B cell (primary cell): Measurements from ENCODE around the gene ITGB3. TPM values are rescaled to one million over a fixed set of nuclear protein-coding genes. Genes with fewer than 3 reads are reported as not detected.

Source experiments
- ATAC-seq: fragments of 200-7000 bp; cut with Tn5 transposase; one replicate; pipeline ENCODE4 v1.10.0; 2021; ENCODE audit warnings: low read depth, mild to moderate bottlenecking, moderate number of reproducible peaks, moderate library complexity
- CTCF ChIA-PET: fragments of 350-600 bp; sonication (Branson Sonifier 250); formaldehyde crosslinking; loops from one replicate; lab custom pipeline; 2021; ENCODE audit warnings: antibody characterized with exemption, inconsistent platforms; lab: Charles Lee
- POLR2A ChIA-PET: fragments of 350-600 bp; sonication (Branson Sonifier 250); formaldehyde crosslinking; loops from one replicate; lab custom pipeline; 2021; ENCODE audit warnings: antibody characterized with exemption; lab: Charles Lee
- DNase-seq: peaks from one replicate; pipeline ENCODE4 v3.0.0; 2013
- H2AFZ ChIP-seq: 2 replicates; pipeline ENCODE4 v1.6.1; 2012; ENCODE audit warnings: mild to moderate bottlenecking, low read depth, low read length; ENCODE audit not compliant: insufficient read depth, poor library complexity, severe bottlenecking
- H3K27ac ChIP-seq, 2 donors: 1 replicate in 1 of 2; 2 replicates in 1 of 2; pipeline ENCODE4 v1.5.1; 2012 to 2013; ENCODE audit warnings: low read length in 2 of 2, mild to moderate bottlenecking in 2 of 2, moderate library complexity in 1 of 2
- H3K27me3 ChIP-seq, 4 experiments: fragments of 200-600 bp in 1 of 4; sonication (generic) in 1 of 4; replicated peaks in 1 of 4; 1 replicate in 2 of 4; 2 replicates in 2 of 4; pipeline versions ENCODE4 v1.6.1 to v1.7.0; 2013 to 2016; ENCODE audit warnings: low read length in 3 of 4, mild to moderate bottlenecking in 2 of 4, mixed read lengths in 1 of 4, moderate library complexity in 1 of 4; ENCODE audit not compliant: insufficient read depth in 4 of 4, control insufficient read depth in 3 of 4; ENCODE audit errors: control extremely low read depth in 1 of 4
- H3K36me3 ChIP-seq, 2 experiments: replicated peaks in 1 of 2; 1 replicate in 1 of 2; 2 replicates in 1 of 2; pipeline versions ENCODE4 v1.6.1 to v1.7.1; 2013; ENCODE audit warnings: low read length in 1 of 2; ENCODE audit not compliant: insufficient read depth in 2 of 2, control insufficient read depth in 1 of 2; ENCODE audit errors: control extremely low read depth in 1 of 2, extremely low read depth in 1 of 2
- H3K4me1 ChIP-seq, 2 donors: fragments of 200-600 bp in 1 of 2; sonication (generic) in 1 of 2; 1 replicate in 1 of 2; 2 replicates in 1 of 2; pipeline versions ENCODE4 v1.5.1 to v1.6.1; 2013 to 2017; ENCODE audit warnings: low read length in 2 of 2; ENCODE audit not compliant: control insufficient read depth in 2 of 2, insufficient read depth in 2 of 2
- H3K4me2 ChIP-seq: replicated peaks from 2 replicates; pipeline ENCODE3; 2012; ENCODE audit warnings: mild to moderate bottlenecking, low read depth, low read length; ENCODE audit not compliant: poor library complexity, severe bottlenecking
- H3K4me3 ChIP-seq, 5 experiments: fragments of 200-600 bp in 1 of 5; sonication (generic) in 1 of 5; 1 replicate in 3 of 5; 2 replicates in 2 of 5; pipeline versions ENCODE4 v1.5.1 to v1.7.0; 2011 to 2016; ENCODE audit warnings: low read length in 4 of 5, mild to moderate bottlenecking in 4 of 5, low read depth in 2 of 5, control low read depth in 1 of 5, moderate library complexity in 1 of 5; ENCODE audit not compliant: insufficient read depth in 1 of 5; ENCODE audit errors: control extremely low read depth in 1 of 5, extremely low read depth in 1 of 5
- H3K79me2 ChIP-seq: fragments of 200-600 bp; sonication (generic); one replicate; pipeline ENCODE4 v1.6.0; 2016; ENCODE audit warnings: low read length; ENCODE audit not compliant: control insufficient read depth, insufficient read depth
- H3K9ac ChIP-seq: fragments of 200-600 bp; sonication (generic); 2 replicates; pipeline ENCODE4 v1.6.1; 2017; ENCODE audit warnings: mild to moderate bottlenecking, low read length, moderate library complexity
- H3K9me3 ChIP-seq, 3 donors: one replicate each; pipeline versions ENCODE4 v1.6.1 to v1.7.1; 2013; ENCODE audit warnings: low read length in 2 of 3; ENCODE audit not compliant: control insufficient read depth in 2 of 3, insufficient read depth in 1 of 3; ENCODE audit errors: control extremely low read depth in 1 of 3
- H4K20me1 ChIP-seq: 2 replicates; pipeline ENCODE4 v1.6.0; 2012; ENCODE audit warnings: mild to moderate bottlenecking, low read length; ENCODE audit not compliant: insufficient read depth, control insufficient read depth, poor library complexity, severe bottlenecking
- H3K27ac Mint-ChIP-seq: one replicate; pipeline ENCODE4 v1.8.0; 2021; ENCODE audit warnings: mixed read lengths
- H3K27me3 Mint-ChIP-seq: one replicate; pipeline ENCODE4 v1.8.0; 2021; ENCODE audit warnings: mixed read lengths
- H3K4me1 Mint-ChIP-seq: one replicate; pipeline ENCODE4 v1.8.0; 2021; ENCODE audit warnings: mixed read lengths
- H3K4me3 Mint-ChIP-seq: one replicate; pipeline ENCODE4 v1.8.0; 2021; ENCODE audit warnings: mixed read lengths
- H3K9me3 Mint-ChIP-seq: one replicate; pipeline ENCODE4 v1.8.0; 2022; ENCODE audit warnings: mixed read lengths; ENCODE audit not compliant: insufficient read depth
- EZH2 ChIP-seq: IDR thresholded peaks from 2 replicates; pipeline ENCODE4 v1.6.1; 2012; ENCODE audit warnings: borderline replicate concordance, low read depth, mild to moderate bottlenecking, moderate library complexity, low read length; ENCODE audit not compliant: insufficient read depth, poor library complexity, severe bottlenecking
- WGBS: methylation state at CpG from one replicate; pipeline ENCODE4 v1.1.5; 2013; ENCODE audit warnings: missing lambda C conversion rate; ENCODE audit not compliant: insufficient coverage; 5-methylcytosine and 5-hydroxymethylcytosine counted together
- intact Hi-C: fragments of 100-400 bp; cut with micrococcal nuclease; formaldehyde crosslinking; loops from one replicate; pipeline ENCODE4 v1.10.0; 2022
- polyA plus RNA-seq: library from polyadenylated mRNA; depleted of rRNA; stranded (reverse); fragments of >200 nt; gene quantifications from 2 replicates; pipeline ENCODE4 v1.2.3, GENCODE V29; 2012
- total RNA-seq, 2 donors: library from RNA; stranded (reverse); fragments of 120-200 nt in 1 of 2; gene quantifications; 1 replicate in 1 of 2; 2 replicates in 1 of 2; pipeline versions ENCODE4 v1.2.3 to v1.2.4, GENCODE V29; 2013 to 2022
- TF ChIP-seq, protein P1 (sequence below): fragments of 200-600 bp; IDR thresholded peaks from one replicate; pipeline ENCODE4 v1.8.0; 2022; ENCODE audit warnings: antibody characterized with exemption, mild to moderate bottlenecking

Gene ITGB3
- total and polyA plus RNA-seq, 2 donors (not counting 1 experiment from before 2014, with no cell fraction given), result 0.07 to 11.4 TPM

DNA sequence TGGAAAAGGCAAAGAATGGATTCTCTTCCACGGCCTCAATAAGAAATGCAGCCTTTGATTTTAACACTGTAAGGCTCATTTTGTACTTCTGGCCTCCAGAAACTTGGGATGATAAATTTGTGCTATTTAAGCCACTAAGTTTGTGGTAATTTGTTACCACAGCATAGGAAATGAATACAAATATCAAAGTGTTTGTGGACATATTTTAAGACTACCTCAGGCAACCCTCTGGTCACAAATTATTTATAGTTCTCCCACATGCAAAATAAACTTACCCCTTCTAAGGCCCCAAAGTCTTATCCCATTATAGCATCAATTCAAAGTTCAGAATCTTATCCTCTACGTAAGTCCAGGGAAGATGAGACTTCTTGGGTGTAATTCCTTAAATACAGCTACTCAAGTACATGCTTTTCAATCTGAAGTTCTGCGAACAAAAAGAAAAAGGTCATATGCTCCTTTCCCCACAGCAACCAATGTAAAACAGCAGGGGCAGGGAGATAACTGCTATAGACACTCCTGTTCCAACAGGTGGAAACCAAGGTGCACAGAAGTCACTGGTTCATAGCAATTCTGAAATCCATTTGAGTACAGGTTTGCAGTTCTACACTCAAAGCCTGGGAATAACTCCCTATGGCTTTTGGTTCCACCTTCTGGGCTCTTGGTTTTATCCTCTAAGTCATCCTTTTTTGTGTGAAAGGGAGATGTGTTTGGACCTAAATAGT is 64.7 kb downstream of the ITGB3 start:
- Histone ChIP-seq H2AFZ (no peak overlapping the region), H3K4me3 (no peak overlapping the region), H3K9ac (no peak overlapping the region), H3K27ac (no peak overlapping the region), H3K4me2 (no peak overlapping the region), H3K9me3 (peaks cover 0 to 4% (median 0%) of the 10 kb centered on the region in 3 donors), H3K36me3 (no peaks in the 10 kb centered on the region), H4K20me1 (no peaks in the 10 kb centered on the region), H3K79me2 (no peaks in the 10 kb centered on the region), H3K4me1 (peaks cover 3 to 4% of the 10 kb centered on the region in 2 donors), H3K27me3 (no peaks in the 10 kb centered on the region)
- no peak overlapping the region for H3K27ac Mint-ChIP-seq
- ChIA-PET CTCF (interaction anchor here (0.9 to 1.3 kb wide), 2 partner anchors 89 to 296 kb away, joined by 3 read pairs; no protein-coding TSS in a partner anchor), POLR2A (no interaction called here)
- peaks cover 13% of the 10 kb centered on the region for H3K4me1 Mint-ChIP-seq
- intact Hi-C loops, result loop anchor here (5.0 kb wide), 1 partner anchor 41 kb away; no protein-coding TSS in a partner anchor
- H3K4me3 Mint-ChIP-seq, result no peak overlapping the region
- WGBS, result 94% methylated on average over 2 of the region's 3 CpGs
- DNase-seq, result no peak
- no peaks in the 10 kb centered on the region for H3K9me3 Mint-ChIP-seq
- TF ChIP-seq, protein P1, sequence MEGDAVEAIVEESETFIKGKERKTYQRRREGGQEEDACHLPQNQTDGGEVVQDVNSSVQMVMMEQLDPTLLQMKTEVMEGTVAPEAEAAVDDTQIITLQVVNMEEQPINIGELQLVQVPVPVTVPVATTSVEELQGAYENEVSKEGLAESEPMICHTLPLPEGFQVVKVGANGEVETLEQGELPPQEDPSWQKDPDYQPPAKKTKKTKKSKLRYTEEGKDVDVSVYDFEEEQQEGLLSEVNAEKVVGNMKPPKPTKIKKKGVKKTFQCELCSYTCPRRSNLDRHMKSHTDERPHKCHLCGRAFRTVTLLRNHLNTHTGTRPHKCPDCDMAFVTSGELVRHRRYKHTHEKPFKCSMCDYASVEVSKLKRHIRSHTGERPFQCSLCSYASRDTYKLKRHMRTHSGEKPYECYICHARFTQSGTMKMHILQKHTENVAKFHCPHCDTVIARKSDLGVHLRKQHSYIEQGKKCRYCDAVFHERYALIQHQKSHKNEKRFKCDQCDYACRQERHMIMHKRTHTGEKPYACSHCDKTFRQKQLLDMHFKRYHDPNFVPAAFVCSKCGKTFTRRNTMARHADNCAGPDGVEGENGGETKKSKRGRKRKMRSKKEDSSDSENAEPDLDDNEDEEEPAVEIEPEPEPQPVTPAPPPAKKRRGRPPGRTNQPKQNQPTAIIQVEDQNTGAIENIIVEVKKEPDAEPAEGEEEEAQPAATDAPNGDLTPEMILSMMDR, result peak; percentile 11
- no peak for TF ChIP-seq EZH2
- no peak for ATAC-seq
- no peaks in the 10 kb centered on the region for H3K27me3 Mint-ChIP-seq

DNA sequence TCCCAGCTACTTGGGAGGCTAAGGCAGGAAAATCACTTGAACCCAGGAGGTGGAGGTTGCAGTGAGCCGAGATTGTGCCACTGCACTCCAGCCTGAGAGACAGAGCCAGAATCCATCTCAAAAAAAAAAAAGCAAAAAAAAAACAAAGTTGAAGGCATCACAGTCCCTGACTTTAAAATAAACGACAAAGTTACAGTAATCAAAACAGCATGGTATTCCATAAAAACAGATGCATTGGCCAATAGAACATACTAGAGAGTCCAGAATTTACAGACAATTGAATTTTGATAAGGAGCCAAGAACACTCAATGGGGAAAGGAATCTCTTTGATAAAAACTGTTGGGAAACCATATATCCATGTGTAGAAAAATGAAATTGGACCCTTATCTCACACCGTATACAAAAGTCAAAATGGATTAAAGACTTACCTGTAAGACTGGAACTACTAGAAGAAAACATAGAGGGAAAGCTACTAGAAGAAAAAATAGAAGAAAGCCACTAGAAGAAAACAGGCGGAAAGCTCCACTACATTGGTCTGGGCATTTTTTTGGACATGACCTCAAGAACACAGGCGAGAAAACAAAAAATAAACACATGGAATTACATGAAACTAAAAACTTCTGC is 67.4 kb downstream of the ITGB3 start:
- POLR2A ChIA-PET, result no interaction called here

More for the DNA sequence above, 67.4 kb downstream of the ITGB3 start:
- Histone ChIP-seq H3K27ac (no peak overlapping the region), H3K9me3 (peaks cover 0 to 4% (median 4%) of the 10 kb centered on the region in 3 donors), H3K9ac (no peak overlapping the region), H3K4me2 (no peak overlapping the region), H3K4me3 (no peak overlapping the region), H3K79me2 (no peaks in the 10 kb centered on the region), H3K4me1 (peaks cover 11 to 15% of the 10 kb centered on the region in 2 donors), H4K20me1 (no peaks in the 10 kb centered on the region), H3K36me3 (no peaks in the 10 kb centered on the region), H3K27me3 (no peaks in the 10 kb centered on the region), H2AFZ (no peak overlapping the region)
- Mint-ChIP-seq H3K4me3 (no peak overlapping the region), H3K9me3 (no peaks in the 10 kb centered on the region), H3K27ac (peak overlapping the region; percentile 17), H3K4me1 (peaks cover 27% of the 10 kb centered on the region), H3K27me3 (no peaks in the 10 kb centered on the region)
- CTCF ChIA-PET, result interaction anchor here (1.1 to 4.9 kb wide), 2 partner anchors 9 to 91 kb away, joined by 3 to 37 read pairs; no protein-coding TSS in a partner anchor
- WGBS, result no CpG with 5 or more reads among the region's 5 CpGs
- TF ChIP-seq EZH2, result no peak
- TF ChIP-seq, protein P1, result no peak
- intact Hi-C loops, result loop anchor here (5.0 to 10.0 kb wide), 4 partner anchors 254 to 1126 kb away; partner anchors contain the start of genes GOSR2 and KANSL1
- ATAC-seq (no peak), DNase-seq (no peak)
